ENCODE measurements around the gene BBS1.

The BBS1 gene

GRCh38 chr11:66477263-66478201 lies 32.9 kb upstream of the BBS1 start:
- no peak for DNase-seq

- DNase-seq: peak; percentile 40
Observed at GRCh38 chr11:66478729-66479393, 31.6 kb upstream of the BBS1 start.

GRCh38 chr11:66479394-66480116 lies 30.9 kb upstream of the BBS1 start:
- no peak for DNase-seq

- DNase-seq: peak; percentile 94
Observed at GRCh38 chr11:66480117-66480938, 30.1 kb upstream of the BBS1 start, which contains the start of gene DPP3. TSS of gene DPP3 (plus strand) at chr11:66480434. CDS start at chr11:66482201, 1,767 bp downstream.

- DNase-seq: no peak
Observed at GRCh38 chr11:66484806-66485380, 25.5 kb upstream of the BBS1 start.

- DNase-seq: no peak
Observed at GRCh38 chr11:66488957-66489356, 21.5 kb upstream of the BBS1 start.

GRCh38 chr11:66489636-66490035 lies 20.8 kb upstream of the BBS1 start:
- no peak for DNase-seq

GRCh38 chr11:66491315-66491935 lies 19.0 kb upstream of the BBS1 start:
- no peak for DNase-seq

GRCh38 chr11:66492161-66492865 lies 18.1 kb upstream of the BBS1 start:
- no peak for DNase-seq

- no peak for DNase-seq
Observed at GRCh38 chr11:66493130-66493529, 17.3 kb upstream of the BBS1 start.

GRCh38 chr11:66494458-66494857 lies 16.0 kb upstream of the BBS1 start:
- no peak for DNase-seq

- DNase-seq: no peak
Observed at GRCh38 chr11:66494935-66495334, 15.5 kb upstream of the BBS1 start.

- no peak for DNase-seq
Observed at GRCh38 chr11:66495401-66495854, 15.0 kb upstream of the BBS1 start.

- DNase-seq: no peak
Observed at GRCh38 chr11:66497206-66497605, 13.2 kb upstream of the BBS1 start.

- DNase-seq: no peak
Observed at GRCh38 chr11:66498506-66498905, 11.9 kb upstream of the BBS1 start.

GRCh38 chr11:66505276-66505816 lies 5.1 kb upstream of the BBS1 start:
- no peak for DNase-seq

GRCh38 chr11:66509131-66509561 lies 1.3 kb upstream of the BBS1 start:
- no peak for DNase-seq

- no peak for DNase-seq
Observed at GRCh38 chr11:66510990-66511339, 530 bp downstream of the BBS1 start.

GRCh38 chr11:66523611-66524010 lies 13.2 kb downstream of the BBS1 start:
- DNase-seq: no peak

- DNase-seq: no peak
Observed at GRCh38 chr11:66524304-66525040, 14.0 kb downstream of the BBS1 start.

Measured in activated T-cell treated with anti-CD3 and anti-CD28 coated beads, Interleukin-2, amount 50 U/mL, for 1 hour (primary cell).